H1 (cell line): ENCODE results near the gene ZNF829. TPM values are rescaled to one million over a fixed set of nuclear protein-coding genes. Genes with fewer than 3 reads are reported as not detected.

Experiments
- CTBP2 ChIP-seq: IDR thresholded peaks from 2 replicates; pipeline ENCODE4 v1.7.0; 2011; ENCODE audit warnings: borderline replicate concordance, mild to moderate bottlenecking, moderate library complexity, mixed read lengths, low read length; ENCODE audit not compliant: insufficient read depth, insufficient read length
- CTCF ChIP-seq, 3 experiments: IDR thresholded peaks; 1 replicate in 2 of 3; 2 replicates in 1 of 3; pipeline versions ENCODE4 v1.5.1 to v1.6.1; 2011; ENCODE audit warnings: low read length in 3 of 3, mild to moderate bottlenecking in 3 of 3, inconsistent platforms in 2 of 3, low read depth in 1 of 3, moderate library complexity in 1 of 3; ENCODE audit not compliant: insufficient read depth in 1 of 3; ENCODE audit errors: control extremely low read depth in 1 of 3
- RAD21 ChIP-seq, 2 experiments: IDR thresholded peaks in 1 of 2; conservative IDR thresholded peaks in 1 of 2; 2 replicates each; pipeline ENCODE4 v1.6.1; 2011; ENCODE audit warnings: low read depth in 2 of 2, low read length in 2 of 2, improper control_type of control experiment in 1 of 2, inconsistent platforms in 1 of 2, mild to moderate bottlenecking in 1 of 2, moderate library complexity in 1 of 2
- TAF1 ChIP-seq: IDR thresholded peaks from 2 replicates; pipeline ENCODE4 v1.6.1; 2011; ENCODE audit warnings: mild to moderate bottlenecking, low read depth, low read length
- polyA plus RNA-seq, 7 experiments: library from polyadenylated mRNA; depleted of rRNA in 3 of 7; stranded (reverse) in 5 of 7; unstranded in 2 of 7; fragments of >200 nt in 5 of 7; fragments of 200-250 nt in 2 of 7; gene quantifications; 1 replicate in 5 of 7; 2 replicates in 1 of 7; 4 replicates in 1 of 7; pipeline versions ENCODE4 v1.2.1 to v1.2.3, GENCODE V29; 2011 to 2013; ENCODE audit warnings: missing spikeins in 2 of 7, mixed read lengths in 2 of 7
- total RNA-seq: library from RNA; stranded (reverse); fragmentation: NEBNext Ultra II Directional; extraction: Animal tissue kit (Norgen Biotek cat#: 25700); gene quantifications from 2 replicates; pipeline ENCODE4 v1.2.1, GENCODE V29; 2021

Gene ZNF829
- total and polyA plus RNA-seq, 2 of the 8 experiments (the other 6 are each of a cell fraction or from before 2014, with no cell fraction given): 1.3 to 3.3 TPM

DNA sequence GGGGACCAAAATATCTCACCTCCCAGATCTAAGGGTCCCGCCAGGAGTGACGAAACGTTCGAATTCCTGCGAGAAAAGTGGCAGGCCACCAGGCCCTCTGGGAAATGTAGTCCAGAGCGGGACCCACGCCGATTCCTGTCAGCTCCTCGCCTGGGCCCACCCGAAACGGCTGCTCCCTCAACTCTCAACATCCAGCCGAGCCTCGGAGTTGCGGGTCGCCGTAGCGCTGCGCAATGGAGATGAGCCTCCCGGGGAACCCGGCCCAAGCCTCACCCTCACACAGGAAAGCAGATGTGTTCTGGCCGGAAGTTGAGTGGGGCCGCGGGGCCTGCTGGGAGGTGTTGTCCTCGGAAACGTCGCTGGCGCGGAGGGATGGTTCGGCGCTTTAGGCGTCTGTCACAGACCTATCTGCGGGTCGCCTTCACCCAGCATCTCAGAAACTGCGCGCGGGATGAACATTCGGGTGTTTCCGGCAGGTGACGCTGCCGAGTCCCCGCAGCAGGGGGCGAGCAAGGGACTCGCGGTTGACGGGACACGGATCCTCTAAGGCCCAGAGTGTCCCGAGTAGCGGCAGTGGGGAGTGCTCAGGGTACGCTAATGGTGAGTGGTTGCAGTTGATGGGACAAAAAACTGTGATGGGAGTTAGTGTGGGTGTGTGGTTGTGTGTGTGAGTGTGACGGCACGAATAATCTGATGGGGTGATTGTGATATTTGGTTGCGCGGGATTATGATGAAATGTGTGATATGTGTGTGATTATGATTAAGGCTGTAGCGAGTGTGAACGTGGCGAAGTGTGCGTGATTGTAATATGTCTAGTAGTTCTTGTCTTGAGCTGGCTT is at the start of gene ZNF829, which contains the start of gene ZNF568 (continued):
- no peak for TF ChIP-seq CTBP2
- TF ChIP-seq CTCF (IDR thresholded peaks at IDR 0.05; ENCODE audit: control extremely low read depth in 1 of 3, insufficient read depth in 1 of 3, low read depth in 1 of 3, low read length in 3 of 3): peak; percentile 45 to 72 (median 69); a peak in 3 of 4 replicates
- TF ChIP-seq RAD21 (IDR thresholded peaks at IDR 0.05 in 1 of 2, conservative IDR thresholded peaks at IDR 0.05 in 1 of 2; ENCODE audit: low read depth in 2 of 2, low read length in 2 of 2): peak; percentile 24 to 48; a peak in 2 of 4 replicates
- TF ChIP-seq TAF1: peak; percentile 59; the same call in 1 of the 2 replicates
